HG03378 (cell line): ENCODE results near the gene CTDP1.

Experiments used
- ATAC-seq: cut with Tn5 transposase; IDR thresholded peaks from one replicate; pipeline ENCODE4 v1.9.1; 2021; ENCODE audit warnings: mild to moderate bottlenecking, moderate library complexity; ENCODE audit not compliant: unreplicated experiment

Gene CTDP1

DNA sequence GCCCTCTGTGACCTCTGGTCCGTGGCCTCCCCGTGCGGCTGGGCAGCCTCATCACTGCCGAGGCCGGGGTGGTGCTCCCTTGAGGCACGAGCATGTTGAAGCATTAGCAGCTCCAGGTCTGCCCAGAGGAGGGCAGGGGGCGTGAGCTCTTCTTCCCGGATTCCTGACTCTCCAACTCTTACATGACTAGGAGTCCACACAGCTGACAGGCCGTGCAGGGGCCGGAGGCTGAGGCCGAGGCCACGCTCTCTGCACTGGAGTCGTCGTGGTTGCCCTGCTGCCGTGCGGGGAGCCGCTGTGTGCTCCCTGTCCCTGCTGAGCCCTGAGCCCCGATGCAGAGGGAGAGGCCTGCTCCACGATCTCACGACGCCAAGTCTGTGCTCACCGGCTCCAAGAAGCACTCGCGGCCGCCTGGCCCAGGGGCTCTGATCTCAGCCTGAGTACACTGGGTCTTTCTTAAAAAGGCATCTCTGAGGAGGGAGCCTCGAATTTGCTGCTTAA is 98.7 kb downstream of the CTDP1 start:
- ATAC-seq, result no peak

- no peak for ATAC-seq
Observed at GRCh38 chr18:79779021-79779699, 99.6 kb downstream of the CTDP1 start.

DNA sequence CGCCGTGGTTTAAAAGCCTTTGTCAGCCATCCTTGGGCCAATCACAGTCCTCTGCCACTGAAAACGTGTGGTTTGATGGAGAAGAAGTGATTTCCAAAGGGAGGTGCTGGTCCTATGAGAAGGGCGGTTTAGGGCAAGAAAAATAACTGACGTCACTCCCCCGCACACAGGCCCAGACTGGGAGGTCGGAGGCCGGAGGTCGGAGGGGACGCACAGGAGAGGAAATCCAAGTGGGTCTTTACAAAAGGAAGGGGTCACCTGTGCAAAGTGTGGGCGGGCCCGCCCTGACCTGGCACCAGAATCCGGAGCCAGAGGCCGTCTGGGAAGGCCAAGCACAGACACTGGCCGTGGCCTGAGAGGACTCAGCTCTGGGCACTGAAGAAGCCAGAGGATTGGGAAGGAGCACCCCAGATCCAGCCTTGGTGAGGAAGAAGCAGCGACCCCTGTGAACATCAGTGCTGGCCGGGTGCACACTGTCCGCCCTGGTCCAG is 100.1 kb downstream of the CTDP1 start:
- no peak for ATAC-seq

DNA sequence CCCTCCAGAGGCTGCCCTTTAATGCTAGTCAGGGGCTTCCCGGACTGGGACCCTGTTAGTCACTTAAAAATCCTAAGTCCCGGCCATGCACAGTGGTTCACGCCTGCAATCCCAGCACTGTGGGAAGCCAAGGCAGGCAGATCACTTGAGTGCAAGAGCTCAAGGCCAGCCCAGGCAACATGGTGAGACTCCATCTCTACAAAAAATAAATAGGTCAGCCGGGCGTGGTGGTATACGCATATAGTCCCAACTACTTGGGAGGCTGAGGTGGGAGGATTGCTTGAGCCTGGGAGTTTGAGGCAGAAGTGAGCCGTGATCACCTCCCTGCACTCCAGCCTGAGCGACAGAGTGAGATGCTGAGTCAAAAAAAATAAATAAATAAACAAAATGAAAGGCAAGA is 100.9 kb downstream of the CTDP1 start:
- ATAC-seq, result no peak

DNA sequence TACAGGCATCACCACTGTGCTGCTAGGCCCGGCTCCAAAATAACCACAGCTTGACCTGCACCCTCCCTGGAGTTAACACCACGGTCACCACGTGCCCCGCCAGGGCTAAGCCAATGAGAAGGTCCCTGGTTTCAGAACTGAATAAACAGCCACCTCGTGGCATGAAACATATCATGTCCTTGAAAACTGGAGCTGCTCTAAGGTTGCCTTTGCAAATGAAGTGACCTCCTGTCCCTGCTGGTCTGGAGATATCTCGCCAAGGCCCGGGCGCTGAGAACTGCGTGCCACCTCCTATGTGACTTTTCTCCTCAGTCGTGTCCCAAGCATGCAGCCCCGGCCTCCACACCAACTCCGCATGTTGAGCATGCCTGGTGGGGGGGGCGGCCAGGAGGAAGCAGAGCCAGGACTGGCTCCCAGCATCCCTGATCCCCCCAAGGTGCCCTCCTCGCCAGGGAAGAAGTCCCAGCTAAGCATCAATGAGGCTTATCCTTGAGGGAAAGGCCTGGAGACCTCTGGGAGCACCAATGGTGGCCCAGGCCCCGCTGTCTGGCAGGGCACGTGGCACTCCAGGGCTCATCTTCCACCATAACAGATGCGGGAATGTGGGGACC is 101.8 kb downstream of the CTDP1 start:
- no peak for ATAC-seq

DNA sequence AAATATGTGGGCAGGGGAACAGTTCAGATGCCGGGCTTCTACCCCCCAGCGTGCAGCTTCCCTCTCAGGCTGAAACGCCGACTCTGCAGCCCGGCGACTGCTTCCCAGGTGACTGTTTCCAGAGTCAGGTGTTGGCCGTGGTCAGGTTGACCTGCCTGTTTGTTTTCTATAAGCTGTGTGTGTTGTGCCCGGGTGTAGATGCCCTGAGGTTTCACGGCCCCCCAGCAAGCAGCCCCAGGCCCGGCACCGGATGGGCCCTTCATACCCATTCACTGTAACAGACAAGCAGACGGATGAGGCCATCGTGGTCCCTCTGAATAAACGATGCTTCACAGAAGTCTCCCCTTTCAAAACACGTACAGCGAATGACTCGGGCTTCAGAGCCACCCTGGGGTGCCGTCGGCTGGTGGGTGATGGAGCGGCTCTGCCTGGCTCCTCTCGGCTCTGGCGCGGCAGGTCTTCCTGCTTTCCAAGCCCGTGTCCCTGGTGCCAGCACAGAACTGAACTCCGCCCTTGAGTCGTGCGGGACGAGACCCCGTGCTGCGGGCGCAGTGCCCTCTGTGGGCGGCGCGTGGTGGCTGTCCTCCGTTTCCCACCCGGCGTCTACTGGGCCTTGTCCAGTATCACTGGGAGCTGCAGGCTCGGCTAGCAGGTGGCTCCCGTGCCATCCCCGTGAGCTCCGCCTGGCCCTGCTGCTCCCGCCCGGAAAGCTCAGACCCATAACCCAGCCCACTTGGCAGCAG is 103.1 kb downstream of the CTDP1 start:
- no peak for ATAC-seq

- ATAC-seq, result no peak
Observed at GRCh38 chr18:79784071-79784913, 104.7 kb downstream of the CTDP1 start.

GRCh38 chr18:79784965-79785770 is 105.6 kb downstream of the CTDP1 start:
- no peak for ATAC-seq

- ATAC-seq, result no peak
Observed at GRCh38 chr18:79785831-79786230, 106.2 kb downstream of the CTDP1 start.

DNA sequence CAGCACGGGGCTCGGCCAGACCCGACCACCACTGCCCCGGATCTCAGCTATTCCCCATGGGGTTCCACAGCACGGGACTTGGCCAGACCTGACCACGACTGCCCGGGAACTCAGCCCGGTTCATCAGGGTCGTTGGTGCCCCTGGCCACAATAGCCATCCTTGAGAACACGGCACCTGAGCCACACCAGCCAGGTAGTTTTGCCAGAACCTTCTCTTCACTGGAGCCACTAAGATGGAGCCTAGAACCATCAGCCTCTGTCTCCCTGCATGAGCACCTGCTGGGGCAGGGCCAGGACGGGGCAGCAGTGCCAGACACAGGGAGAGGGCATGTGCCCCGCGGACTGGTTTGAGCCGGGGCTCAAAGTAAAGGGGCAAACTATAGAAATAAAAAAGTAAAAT is 106.7 kb downstream of the CTDP1 start:
- ATAC-seq, result no peak

DNA sequence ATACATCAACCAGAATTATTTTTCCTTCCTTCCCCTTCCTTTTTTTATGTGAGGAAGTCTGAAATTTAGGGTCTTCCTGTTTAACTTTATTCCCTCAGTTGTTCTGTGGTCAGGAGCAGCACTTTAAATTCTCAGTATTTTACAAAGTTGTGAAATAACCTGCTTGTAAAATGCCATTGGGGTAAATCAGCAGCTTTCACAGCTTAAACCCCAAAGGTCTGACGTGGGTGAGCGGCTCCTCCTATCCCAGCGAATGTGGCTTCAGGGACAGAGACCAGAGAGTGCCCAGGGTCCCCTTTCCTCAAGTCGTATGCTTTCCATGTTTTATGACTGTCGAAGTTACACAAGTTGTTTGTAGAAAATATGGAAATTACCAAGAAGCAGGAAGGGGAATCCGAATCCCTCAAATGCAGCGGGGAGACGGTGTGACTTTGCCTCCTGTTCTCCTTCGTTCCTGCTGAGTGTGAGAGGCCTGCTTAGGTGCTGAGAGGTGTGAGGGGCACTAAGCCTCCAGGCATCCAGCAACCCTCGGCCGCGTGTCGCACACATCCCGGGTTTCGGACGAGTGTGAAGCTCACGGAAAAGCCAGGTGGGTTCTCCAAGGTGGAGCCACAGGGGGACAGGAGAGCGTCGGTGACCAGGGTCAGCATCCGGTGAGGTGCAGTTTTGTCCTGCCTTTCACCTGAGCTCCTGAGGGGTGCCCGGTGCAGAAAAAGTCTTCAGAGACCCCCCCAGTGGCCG is 107.4 kb downstream of the CTDP1 start:
- no peak for ATAC-seq

DNA sequence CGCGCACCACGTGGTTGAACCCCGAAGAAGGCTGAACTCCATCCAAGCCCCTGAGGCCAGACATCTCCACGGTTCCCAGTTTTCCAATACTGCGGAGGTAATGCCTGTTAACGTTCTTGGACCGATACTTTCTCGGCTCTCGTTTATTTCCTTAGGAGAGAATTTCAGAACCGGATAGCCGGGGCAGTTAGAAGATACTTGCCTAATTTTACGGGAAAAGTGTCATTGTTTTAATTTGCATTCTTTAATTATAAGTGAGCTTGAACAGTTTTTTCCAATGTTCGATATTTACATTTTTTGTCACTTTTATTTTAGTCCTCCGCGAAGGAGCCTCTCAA is 107.9 kb downstream of the CTDP1 start:
- ATAC-seq, result no peak

- no peak for ATAC-seq
Observed at GRCh38 chr18:79787865-79788733, 108.5 kb downstream of the CTDP1 start.

- no peak for ATAC-seq
Observed at GRCh38 chr18:79788734-79789085, 109.1 kb downstream of the CTDP1 start.

DNA sequence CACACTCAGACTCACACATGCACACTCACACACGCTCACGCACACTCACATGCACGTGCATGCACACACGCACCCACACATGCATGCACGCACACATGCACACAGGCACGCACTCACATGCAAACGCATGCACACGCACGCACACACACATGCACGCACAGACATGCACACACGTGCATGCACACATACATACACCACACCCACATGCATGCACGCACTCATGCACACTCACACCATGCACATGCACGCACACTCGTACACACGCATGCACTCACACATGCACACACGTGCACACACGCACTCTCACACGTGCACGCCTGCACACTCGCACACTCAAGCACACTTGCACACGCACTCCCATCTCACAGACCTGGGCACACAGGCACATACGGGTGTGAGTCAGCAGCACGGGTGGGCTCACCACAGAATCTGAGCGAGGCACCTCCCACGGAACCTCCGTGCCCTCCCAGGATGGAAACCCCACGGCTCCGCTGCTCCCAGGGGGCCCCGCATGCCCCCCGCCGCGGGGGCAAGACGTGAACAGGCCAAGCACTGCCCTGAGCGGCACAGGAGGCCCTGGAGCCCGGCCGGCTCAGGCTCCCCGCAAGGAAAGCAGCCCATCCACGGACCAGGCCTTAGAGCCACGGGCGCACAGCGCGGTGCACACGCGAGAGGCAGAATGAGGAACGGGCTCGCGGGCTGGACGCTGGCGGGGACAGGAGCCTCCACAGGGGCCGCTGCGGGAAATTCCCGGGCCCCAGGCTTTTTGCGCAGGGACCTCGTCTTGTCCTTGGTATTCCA is 109.7 kb downstream of the CTDP1 start:
- ATAC-seq, result no peak

GRCh38 chr18:79789901-79790890 is 110.6 kb downstream of the CTDP1 start:
- ATAC-seq, result no peak
